Measurements from ENCODE around the gene VEPH1. TPM values are rescaled to one million over a fixed set of nuclear protein-coding genes. Genes with fewer than 3 reads are reported as not detected.

VEPH1 gene
- total RNA-seq, 1 experiment from 2014 or later: 0.32 TPM

DNA sequence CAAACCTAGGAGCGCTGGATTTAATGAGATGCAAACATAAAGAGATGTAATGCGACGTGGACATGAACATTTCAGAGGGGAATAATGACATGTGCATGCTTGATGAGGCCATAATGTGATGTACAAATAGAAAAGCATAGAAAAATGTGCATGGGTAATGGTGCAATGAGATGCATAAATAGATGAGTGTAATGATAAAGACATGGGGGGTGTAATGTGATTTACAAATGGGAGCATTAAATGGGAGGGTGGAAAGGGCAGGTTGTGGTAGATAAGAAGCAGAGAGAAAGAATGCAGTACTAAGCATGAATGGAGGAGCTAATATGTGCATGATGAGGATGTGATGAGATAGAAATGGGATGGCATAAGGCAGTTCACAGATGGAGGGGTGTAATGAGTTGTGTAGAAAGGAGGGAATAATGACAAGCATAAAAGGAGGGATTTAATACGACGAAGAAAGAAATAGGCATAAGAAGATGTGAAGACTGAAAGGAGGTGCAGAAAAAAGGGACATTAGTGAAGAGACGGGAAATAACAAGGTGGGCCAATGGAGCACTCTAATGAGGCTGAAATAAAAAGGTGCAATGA, 205.8 kb downstream of the VEPH1 start:
- CTCF ChIA-PET: no interaction called here
- no peak for DNase-seq (ENCODE audit: low spot score)
- Histone ChIP-seq H3K4me3 (ENCODE audit: low read depth, low read length, poor library complexity, severe bottlenecking) (no peak overlapping the region), H3K27ac (ENCODE audit: low read depth, low read length, poor library complexity, severe bottlenecking) (no peak overlapping the region), H3K36me3 (ENCODE audit: insufficient read depth, low read length, poor library complexity, severe bottlenecking) (no peaks in the 10 kb centered on the region), H3K27me3 (replicated peaks; ENCODE audit: insufficient read depth, low read depth, low read length, poor library complexity) (no peaks in the 10 kb centered on the region), H3K4me1 (ENCODE audit: insufficient read depth, low read length, poor library complexity, severe bottlenecking) (peaks cover 42% of the 10 kb centered on the region), H3K9me3 (ENCODE audit: low read depth, low read length, poor library complexity, severe bottlenecking) (no peaks in the 10 kb centered on the region)
- POLR2A ChIA-PET (ENCODE audit: low non-redundant PET): no interaction called here
- intact Hi-C loops (cut with micrococcal nuclease; ENCODE audit: unreplicated experiment): no loop called here
- no TSS peak for BruUV-seq (replicated peaks)
- TF ChIP-seq, protein P1, sequence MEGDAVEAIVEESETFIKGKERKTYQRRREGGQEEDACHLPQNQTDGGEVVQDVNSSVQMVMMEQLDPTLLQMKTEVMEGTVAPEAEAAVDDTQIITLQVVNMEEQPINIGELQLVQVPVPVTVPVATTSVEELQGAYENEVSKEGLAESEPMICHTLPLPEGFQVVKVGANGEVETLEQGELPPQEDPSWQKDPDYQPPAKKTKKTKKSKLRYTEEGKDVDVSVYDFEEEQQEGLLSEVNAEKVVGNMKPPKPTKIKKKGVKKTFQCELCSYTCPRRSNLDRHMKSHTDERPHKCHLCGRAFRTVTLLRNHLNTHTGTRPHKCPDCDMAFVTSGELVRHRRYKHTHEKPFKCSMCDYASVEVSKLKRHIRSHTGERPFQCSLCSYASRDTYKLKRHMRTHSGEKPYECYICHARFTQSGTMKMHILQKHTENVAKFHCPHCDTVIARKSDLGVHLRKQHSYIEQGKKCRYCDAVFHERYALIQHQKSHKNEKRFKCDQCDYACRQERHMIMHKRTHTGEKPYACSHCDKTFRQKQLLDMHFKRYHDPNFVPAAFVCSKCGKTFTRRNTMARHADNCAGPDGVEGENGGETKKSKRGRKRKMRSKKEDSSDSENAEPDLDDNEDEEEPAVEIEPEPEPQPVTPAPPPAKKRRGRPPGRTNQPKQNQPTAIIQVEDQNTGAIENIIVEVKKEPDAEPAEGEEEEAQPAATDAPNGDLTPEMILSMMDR (conservative IDR thresholded peaks at IDR 0.05; ENCODE audit: low read depth, low read length): no peak
- no peak for TF ChIP-seq EZH2 (IDR thresholded peaks at IDR 0.05; ENCODE audit: borderline replicate concordance, low read depth, low read length, poor library complexity, severe bottlenecking)

DNA sequence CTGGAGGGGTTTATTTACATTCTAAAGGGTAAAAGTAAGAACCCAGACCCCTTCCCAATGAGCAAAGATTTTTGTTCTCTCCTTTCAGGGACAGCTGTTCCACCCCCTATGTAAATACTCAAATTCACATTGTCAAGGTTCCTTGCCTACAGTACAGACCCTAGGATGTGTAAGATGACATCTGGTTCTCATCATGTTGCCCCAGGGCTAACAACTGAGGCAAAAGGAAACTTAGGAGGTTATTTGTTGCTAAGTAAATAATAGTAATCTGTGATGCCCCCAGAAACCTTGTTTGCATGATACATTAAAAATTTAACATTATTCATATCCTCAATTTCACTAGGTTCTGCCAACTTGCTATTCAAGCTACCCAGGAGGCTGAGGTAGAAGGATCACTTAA, 208.3 kb downstream of the VEPH1 start:
- no peaks in the 10 kb centered on the region for H3K36me3 ChIP-seq (ENCODE audit: insufficient read depth, low read length, poor library complexity, severe bottlenecking)
- no peak overlapping the region for H3K4me3 ChIP-seq (ENCODE audit: low read depth, low read length, poor library complexity, severe bottlenecking)
- no TSS peak for BruUV-seq (replicated peaks)
- ChIA-PET POLR2A (ENCODE audit: low non-redundant PET) (no interaction called here), CTCF (no interaction called here)
- no peaks in the 10 kb centered on the region for H3K27me3 ChIP-seq (replicated peaks; ENCODE audit: insufficient read depth, low read depth, low read length, poor library complexity)
- TF ChIP-seq EZH2 (IDR thresholded peaks at IDR 0.05; ENCODE audit: borderline replicate concordance, low read depth, low read length, poor library complexity, severe bottlenecking): no peak
- TF ChIP-seq, protein P1 (conservative IDR thresholded peaks at IDR 0.05; ENCODE audit: low read depth, low read length): no peak
- H3K9me3 ChIP-seq (ENCODE audit: low read depth, low read length, poor library complexity, severe bottlenecking): no peaks in the 10 kb centered on the region
- intact Hi-C loops (cut with micrococcal nuclease; ENCODE audit: unreplicated experiment): no loop called here
- peak overlapping the region; percentile 45 for H3K27ac ChIP-seq (ENCODE audit: low read depth, low read length, poor library complexity, severe bottlenecking)
- peaks cover 44% of the 10 kb centered on the region for H3K4me1 ChIP-seq (ENCODE audit: insufficient read depth, low read length, poor library complexity, severe bottlenecking)
- no peak for DNase-seq (ENCODE audit: low spot score)

DNA sequence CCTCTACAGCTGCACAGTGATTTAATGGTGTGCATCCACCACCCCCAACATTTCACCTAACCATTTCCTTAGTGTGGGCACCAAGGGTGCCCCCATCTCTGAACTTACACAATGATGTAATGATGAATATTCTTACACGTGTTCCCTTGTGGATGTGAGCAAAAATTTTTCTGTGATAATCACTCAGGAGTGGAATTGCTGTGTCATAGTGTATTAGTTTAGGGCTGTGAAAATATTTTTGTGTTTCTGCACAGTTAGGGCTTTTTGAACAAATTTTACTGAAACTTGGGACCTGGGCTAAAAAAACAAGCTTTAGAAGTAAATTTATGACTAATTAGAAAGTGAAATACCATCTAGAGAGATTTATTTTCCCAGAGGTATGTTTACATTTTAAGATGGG, 208.7 kb downstream of the VEPH1 start:
- H3K27ac ChIP-seq (ENCODE audit: low read depth, low read length, poor library complexity, severe bottlenecking): peak overlapping the region; percentile 45
- ChIA-PET CTCF (no interaction called here), POLR2A (ENCODE audit: low non-redundant PET) (no interaction called here)

More for the DNA sequence above, 208.7 kb downstream of the VEPH1 start:
- BruUV-seq (replicated peaks): no TSS peak
- no peaks in the 10 kb centered on the region for H3K9me3 ChIP-seq (ENCODE audit: low read depth, low read length, poor library complexity, severe bottlenecking)
- H3K27me3 ChIP-seq (replicated peaks; ENCODE audit: insufficient read depth, low read depth, low read length, poor library complexity): no peaks in the 10 kb centered on the region
- TF ChIP-seq EZH2 (IDR thresholded peaks at IDR 0.05; ENCODE audit: borderline replicate concordance, low read depth, low read length, poor library complexity, severe bottlenecking): no peak
- TF ChIP-seq, protein P1 (conservative IDR thresholded peaks at IDR 0.05; ENCODE audit: low read depth, low read length): no peak
- intact Hi-C loops (cut with micrococcal nuclease; ENCODE audit: unreplicated experiment): no loop called here
- H3K4me3 ChIP-seq (ENCODE audit: low read depth, low read length, poor library complexity, severe bottlenecking): no peak overlapping the region
- peaks cover 42% of the 10 kb centered on the region for H3K4me1 ChIP-seq (ENCODE audit: insufficient read depth, low read length, poor library complexity, severe bottlenecking)
- H3K36me3 ChIP-seq (ENCODE audit: insufficient read depth, low read length, poor library complexity, severe bottlenecking): no peaks in the 10 kb centered on the region
- DNase-seq (ENCODE audit: low spot score): no peak

All from A673 (cell line).